GM23248 (cell line): ENCODE data around the gene PARVA. TPM values are rescaled to one million over a fixed set of nuclear protein-coding genes. Genes with fewer than 3 reads are reported as not detected.

Experiments used
- DNase-seq: peaks from one replicate; pipeline ENCODE4 v3.0.0-alpha.2; 2015
- H2AFZ ChIP-seq: fragments of 200-600 bp; sonication (generic); 2 replicates; pipeline ENCODE4 v1.6.1; 2016; ENCODE audit warnings: antibody characterized with exemption
- H3F3A ChIP-seq: fragments of 200-600 bp; sonication (generic); 2 replicates; pipeline ENCODE4 v1.6.1; 2016; ENCODE audit warnings: mild to moderate bottlenecking, antibody characterized with exemption, mixed run types; ENCODE audit not compliant: insufficient read depth
- H3K27ac ChIP-seq: fragments of 200-600 bp; sonication (generic); 2 replicates; pipeline ENCODE4 v1.5.1; 2016; ENCODE audit warnings: mild to moderate bottlenecking
- H3K27me3 ChIP-seq: fragments of 200-600 bp; sonication (generic); replicated peaks from 2 replicates; pipeline ENCODE4 v1.6.1; 2016; ENCODE audit warnings: mild to moderate bottlenecking; ENCODE audit not compliant: insufficient read depth
- H3K36me3 ChIP-seq: fragments of 200-600 bp; sonication (generic); 2 replicates; pipeline ENCODE4 v1.6.1; 2016; ENCODE audit warnings: low read depth, mild to moderate bottlenecking
- H3K4me1 ChIP-seq: fragments of 200-600 bp; sonication (generic); 2 replicates; pipeline ENCODE4 v1.6.1; 2016; ENCODE audit warnings: mild to moderate bottlenecking; ENCODE audit not compliant: insufficient read depth
- H3K4me2 ChIP-seq: fragments of 200-600 bp; sonication (generic); one replicate; pipeline ENCODE4 v1.6.1; 2016; ENCODE audit warnings: mild to moderate bottlenecking; ENCODE audit not compliant: unreplicated experiment
- H3K4me3 ChIP-seq: fragments of 200-600 bp; sonication (generic); 2 replicates; pipeline ENCODE4 v1.5.1; 2016; ENCODE audit warnings: mild to moderate bottlenecking
- H3K79me2 ChIP-seq: fragments of 200-600 bp; sonication (generic); 2 replicates; pipeline ENCODE4 v1.6.1; 2016; ENCODE audit warnings: mild to moderate bottlenecking; ENCODE audit not compliant: insufficient read depth
- H3K9ac ChIP-seq: fragments of 200-600 bp; sonication (generic); 2 replicates; pipeline ENCODE4 v1.6.1; 2016; ENCODE audit warnings: mild to moderate bottlenecking
- H3K9me2 ChIP-seq: fragments of 200-600 bp; sonication (generic); 2 replicates; pipeline ENCODE4 v1.6.1; 2016; ENCODE audit warnings: mixed run types, mild to moderate bottlenecking, moderate library complexity; ENCODE audit not compliant: insufficient read depth
- H3K9me3 ChIP-seq: fragments of 200-600 bp; sonication (generic); one replicate; pipeline ENCODE4 v1.6.1; 2017; ENCODE audit warnings: low read depth
- H4K20me1 ChIP-seq: fragments of 200-600 bp; sonication (generic); 2 replicates; pipeline ENCODE4 v1.6.0; 2016; ENCODE audit not compliant: insufficient read depth
- EZH2 ChIP-seq: fragments of 200-600 bp; sonication (generic); IDR thresholded peaks from 2 replicates; pipeline ENCODE4 v1.6.1; 2018; ENCODE audit warnings: antibody characterized with exemption, mild to moderate bottlenecking; ENCODE audit not compliant: insufficient read depth, poor library complexity, severe bottlenecking
- EZH2phosphoT487 ChIP-seq: fragments of 200-600 bp; sonication (generic); IDR thresholded peaks from 2 replicates; pipeline ENCODE4 v1.6.1; 2018; ENCODE audit warnings: antibody characterized with exemption, moderate library complexity, mild to moderate bottlenecking, low read depth; ENCODE audit not compliant: insufficient read depth
- WGBS, 2 experiments: methylation state at CpG; one replicate each; pipeline ENCODE4 v1.1.6; 2015 to 2017; ENCODE audit warnings: low lambda C conversion rate in 2 of 2, low coverage in 1 of 2; ENCODE audit errors: missing lambda C conversion rate in 2 of 2; 5-methylcytosine and 5-hydroxymethylcytosine counted together
- in situ Hi-C: fragments of 300-500 bp; cut with MboI; formaldehyde crosslinking; loops from 2 replicates; pipeline ENCODE4 v1.15.0; 2020
- polyA plus RNA-seq: library from polyadenylated mRNA; unstranded; fragments of >200 nt; fragmentation: Nextera tagmentation; extraction: Ambion mirVana; gene quantifications from 2 replicates; pipeline ENCODE4 v1.2.1, GENCODE V29; 2016
- total RNA-seq: library from RNA; depleted of rRNA; stranded (reverse); fragments of >200 nt; shearing (Covaris generic); gene quantifications from 2 replicates; pipeline ENCODE4 v1.2.3, GENCODE V29; 2014

PARVA gene
- total and polyA plus RNA-seq, 2 experiments from 2014 or later, result 87.9 to 121 TPM

DNA sequence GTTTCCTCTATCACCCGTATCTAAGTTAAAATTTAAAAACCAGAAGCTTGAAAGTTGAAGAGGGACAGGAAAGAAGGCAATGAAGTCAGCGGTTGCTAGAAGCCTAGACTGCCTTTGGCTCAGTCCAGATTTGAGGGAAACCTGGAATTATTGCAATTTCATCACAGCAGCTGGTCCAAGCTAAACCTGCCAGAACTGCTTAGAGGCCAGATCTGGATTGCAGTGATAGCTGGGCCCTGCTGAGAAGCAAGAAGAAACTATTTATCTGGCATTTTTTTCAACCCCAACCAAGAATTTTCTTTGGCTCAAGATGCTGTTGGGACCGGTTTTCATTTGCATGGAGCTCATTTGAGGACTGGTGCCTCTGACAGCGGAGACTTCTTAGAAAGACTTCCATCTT is 175.3 kb downstream of the PARVA start:
- Histone ChIP-seq H3K79me2 (no peaks in the 10 kb centered on the region), H3K9me3 (no peaks in the 10 kb centered on the region), H2AFZ (peak overlapping the region; percentile 15; the same call in 1 of the 2 replicates), H3K27me3 (no peaks in the 10 kb centered on the region), H3K4me3 (no peak overlapping the region), H4K20me1 (no peaks in the 10 kb centered on the region), H3K4me1 (peaks cover 39% of the 10 kb centered on the region), H3K9me2 (no peaks in the 10 kb centered on the region), H3F3A (peaks cover 38% of the 10 kb centered on the region), H3K36me3 (no peaks in the 10 kb centered on the region), H3K4me2 (no peak overlapping the region), H3K9ac (no peak overlapping the region), H3K27ac (peak overlapping the region; percentile 36)
- DNase-seq, result peak; percentile 77
- TF ChIP-seq EZH2phosphoT487 (no peak), EZH2 (no peak)
- in situ Hi-C loops, result no loop called here
- WGBS, 2 experiments, result 23 to 25% methylated on average over 4 of the region's 4 CpGs

DNA sequence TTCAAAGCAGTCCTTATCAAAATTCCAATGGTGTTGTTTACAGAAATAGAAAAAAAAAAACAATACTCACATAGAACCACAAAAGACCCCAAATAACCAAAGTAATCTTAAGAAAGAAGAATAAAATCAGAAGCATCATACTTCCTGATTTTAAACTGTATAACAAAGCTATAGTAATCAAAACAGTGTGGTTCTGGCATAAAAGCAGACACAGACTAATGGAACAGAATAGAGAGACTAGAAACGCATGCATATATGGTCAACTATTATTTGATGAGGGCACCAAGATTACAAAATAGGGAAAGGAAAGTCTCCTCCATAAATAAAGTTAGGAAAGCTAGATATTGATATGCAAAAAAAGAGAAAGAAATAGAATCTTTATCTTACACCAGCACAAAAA is 176.8 kb downstream of the PARVA start:
- no peaks in the 10 kb centered on the region for H3K9me3 ChIP-seq
- no peak overlapping the region for H2AFZ ChIP-seq
- H3K4me3 ChIP-seq, result no peak overlapping the region
- H3K27ac ChIP-seq, result no peak overlapping the region
- no peaks in the 10 kb centered on the region for H4K20me1 ChIP-seq
- in situ Hi-C loops, result no loop called here
- no peak overlapping the region for H3K4me2 ChIP-seq
- H3K27me3 ChIP-seq, result no peaks in the 10 kb centered on the region
- TF ChIP-seq EZH2, result no peak
- no peak for TF ChIP-seq EZH2phosphoT487
- no peak overlapping the region for H3K9ac ChIP-seq
- H3K4me1 ChIP-seq, result peaks cover 46% of the 10 kb centered on the region
- H3K79me2 ChIP-seq, result no peaks in the 10 kb centered on the region
- peaks cover 39% of the 10 kb centered on the region for H3F3A ChIP-seq
- no peaks in the 10 kb centered on the region for H3K9me2 ChIP-seq
- H3K36me3 ChIP-seq, result no peaks in the 10 kb centered on the region
- DNase-seq, result no peak
- WGBS, 2 experiments, result 0 to 6% methylated on average over 1 of the region's 1 CpG

DNA sequence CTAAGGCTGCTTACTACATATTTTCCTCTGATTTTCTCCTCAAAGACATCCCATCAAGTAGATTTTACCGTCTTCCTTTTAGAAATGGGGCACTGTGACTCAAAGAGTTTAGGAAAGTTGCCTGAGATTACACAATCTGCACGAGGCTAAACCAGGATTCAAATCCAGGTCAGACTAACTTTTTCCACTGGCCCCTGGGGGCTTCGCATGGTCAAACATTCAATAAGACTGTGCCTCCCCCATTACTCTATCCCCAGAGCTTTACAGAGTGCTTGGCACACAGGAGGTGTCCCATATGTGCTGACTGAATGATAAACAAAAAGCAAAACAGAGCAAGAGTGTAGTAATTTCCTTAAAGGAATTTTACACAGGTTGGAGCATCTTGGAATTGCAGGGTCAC is 178.8 kb downstream of the PARVA start:
- H3K4me2 ChIP-seq, result peak overlapping the region; percentile 66
- peak overlapping the region; percentile 20 for H3K4me3 ChIP-seq
- H3K9me3 ChIP-seq, result no peaks in the 10 kb centered on the region
- no peaks in the 10 kb centered on the region for H4K20me1 ChIP-seq
- H2AFZ ChIP-seq, result peak overlapping the region; percentile 54
- H3K27ac ChIP-seq, result peak overlapping the region; percentile 89
- H3K4me1 ChIP-seq, result peaks cover 52% of the 10 kb centered on the region
- H3K79me2 ChIP-seq, result no peaks in the 10 kb centered on the region
- peak overlapping the region; percentile 71 for H3K9ac ChIP-seq
- H3K36me3 ChIP-seq, result no peaks in the 10 kb centered on the region
- no peaks in the 10 kb centered on the region for H3K9me2 ChIP-seq
- peaks cover 39% of the 10 kb centered on the region for H3F3A ChIP-seq
- TF ChIP-seq EZH2phosphoT487 (no peak), EZH2 (no peak)
- in situ Hi-C loops, result no loop called here
- WGBS, 2 experiments, result 2 to 4% methylated on average over 3 of the region's 3 CpGs
- DNase-seq, result peak; percentile 82
- H3K27me3 ChIP-seq, result no peaks in the 10 kb centered on the region

DNA sequence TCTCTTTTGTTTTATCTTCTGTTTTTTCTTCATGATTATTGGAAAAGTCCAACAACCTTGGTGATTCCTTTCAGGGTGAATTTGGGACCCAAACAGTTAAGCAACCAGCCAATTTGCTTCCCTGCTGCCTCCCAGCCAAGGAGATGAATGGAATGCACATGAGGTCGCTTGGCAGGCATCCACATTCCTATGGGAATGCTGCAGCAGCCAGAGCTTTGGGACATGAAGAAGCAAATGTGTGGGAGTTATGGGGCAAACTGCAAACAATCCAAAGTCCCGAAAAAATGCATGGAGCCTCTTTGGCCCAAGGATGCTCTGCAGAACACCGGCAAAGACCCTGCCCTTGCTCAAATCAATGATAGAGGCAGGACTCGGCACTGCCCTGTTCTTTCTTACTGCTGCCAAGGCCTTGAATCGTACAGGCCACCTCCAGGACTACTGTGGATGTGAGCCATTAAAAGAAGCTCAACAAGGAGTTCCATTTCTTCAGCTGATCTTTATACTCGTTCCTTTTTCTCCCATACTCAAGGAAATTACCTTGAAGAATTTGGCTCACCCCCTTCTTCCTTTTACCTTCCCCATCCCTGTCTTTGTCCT is 179.5 kb downstream of the PARVA start:
- TF ChIP-seq EZH2phosphoT487, result no peak
- TF ChIP-seq EZH2, result no peak
- Histone ChIP-seq H3K4me3 (peak overlapping the region; percentile 20), H2AFZ (peak overlapping the region; percentile 54), H4K20me1 (no peaks in the 10 kb centered on the region), H3K9me2 (no peaks in the 10 kb centered on the region), H3K27ac (peak overlapping the region; percentile 89), H3K9me3 (no peaks in the 10 kb centered on the region), H3K36me3 (no peaks in the 10 kb centered on the region), H3K4me1 (peaks cover 52% of the 10 kb centered on the region), H3K27me3 (no peaks in the 10 kb centered on the region), H3K79me2 (no peaks in the 10 kb centered on the region), H3K9ac (peak overlapping the region; percentile 71), H3K4me2 (peak overlapping the region; percentile 66), H3F3A (peaks cover 39% of the 10 kb centered on the region)
- WGBS, 2 experiments, result 2 to 4% methylated on average over 6 of the region's 6 CpGs
- peak; percentile 94 for DNase-seq
- in situ Hi-C loops, result no loop called here
